Stimulated activated CD8-positive, alpha-beta memory T cell treated with anti-CD3 and anti-CD28 coated beads, Interleukin-7, amount 100 ng/mL, for 24 hours (primary cell): ENCODE measurements around the gene FAM168A.
A peak's percentile ranks its signal among the peaks of the same experiment; 100 is the strongest.

Experiments
- DNase-seq: peaks from one replicate; pipeline ENCODE4 v3.0.0-alpha.2; 2020; ENCODE audit warnings: low read depth

Gene FAM168A

GRCh38 chr11:73401217-73401923 lies 196.5 kb downstream of the FAM168A start:
- no peak for DNase-seq

- DNase-seq: no peak
Measured at GRCh38 chr11:73400293-73400692, 197.6 kb downstream of the FAM168A start.

GRCh38 chr11:73399636-73400035 lies 198.3 kb downstream of the FAM168A start:
- DNase-seq: no peak

- no peak for DNase-seq
Measured at GRCh38 chr11:73399159-73399590, 198.7 kb downstream of the FAM168A start.

- DNase-seq: no peak
Measured at GRCh38 chr11:73398721-73399120, 199.2 kb downstream of the FAM168A start.

- DNase-seq: no peak
Measured at GRCh38 chr11:73398132-73398526, 199.8 kb downstream of the FAM168A start.

- no peak for DNase-seq
Measured at GRCh38 chr11:73397468-73398131, 200.3 kb downstream of the FAM168A start.

- no peak for DNase-seq
Measured at GRCh38 chr11:73396985-73397384, 200.9 kb downstream of the FAM168A start.

- DNase-seq: no peak
Measured at GRCh38 chr11:73396251-73396930, 201.5 kb downstream of the FAM168A start.

GRCh38 chr11:73395297-73396208 lies 202.4 kb downstream of the FAM168A start:
- no peak for DNase-seq

- DNase-seq: no peak
Measured at GRCh38 chr11:73394416-73395296, 203.3 kb downstream of the FAM168A start.

GRCh38 chr11:73393479-73394415 lies 204.2 kb downstream of the FAM168A start:
- DNase-seq: peak; percentile 26

- DNase-seq: no peak
Measured at GRCh38 chr11:73393011-73393380, 204.9 kb downstream of the FAM168A start.

GRCh38 chr11:73392108-73393010 lies 205.6 kb downstream of the FAM168A start:
- no peak for DNase-seq

GRCh38 chr11:73391665-73392064 lies 206.2 kb downstream of the FAM168A start:
- no peak for DNase-seq

GRCh38 chr11:73390601-73391565 lies 207.0 kb downstream of the FAM168A start:
- no peak for DNase-seq

GRCh38 chr11:73389916-73390315 lies 208.0 kb downstream of the FAM168A start:
- DNase-seq: no peak

- no peak for DNase-seq
Measured at GRCh38 chr11:73389134-73389525, 208.8 kb downstream of the FAM168A start.
